ENCODE data around the gene GZF1. TPM values are rescaled to one million over a fixed set of nuclear protein-coding genes. Genes with fewer than 3 reads are reported as not detected.

GZF1 gene
- total RNA-seq, 1 experiment from 2014 or later, result 8.1 TPM

DNA sequence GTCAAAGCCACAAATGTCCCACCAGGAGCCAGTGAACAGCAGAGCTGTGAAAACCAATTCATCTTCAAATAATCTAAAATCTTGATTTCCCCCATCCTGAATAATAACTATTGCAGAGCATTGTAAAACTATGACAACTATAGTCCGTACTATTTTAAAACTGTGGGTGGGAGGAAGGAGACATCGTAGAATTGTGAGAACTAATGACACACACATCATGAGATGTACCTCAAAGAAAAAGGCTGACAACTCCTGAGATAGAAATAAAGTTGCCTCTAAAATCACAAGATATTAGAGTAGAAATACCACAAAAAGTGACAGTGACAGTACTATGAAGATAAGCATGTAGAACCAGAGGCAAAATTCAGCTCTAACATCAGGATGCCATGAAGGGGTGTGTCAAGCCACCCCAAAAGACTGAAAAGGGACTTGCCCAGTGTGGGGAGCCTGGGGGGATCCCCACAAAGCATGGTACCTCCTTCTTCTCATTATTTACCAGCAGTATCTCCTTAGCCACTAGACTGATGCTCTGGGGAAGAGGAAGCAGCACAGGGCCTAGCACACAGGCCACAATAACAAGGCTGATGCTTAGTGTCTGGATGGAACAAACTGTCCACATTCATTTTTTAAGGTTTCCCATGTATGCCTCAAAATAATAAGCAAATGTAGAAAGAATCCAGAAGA, 45.9 kb downstream of the GZF1 start:
- DNase-seq (ENCODE audit: low read depth), result no peak

DNA sequence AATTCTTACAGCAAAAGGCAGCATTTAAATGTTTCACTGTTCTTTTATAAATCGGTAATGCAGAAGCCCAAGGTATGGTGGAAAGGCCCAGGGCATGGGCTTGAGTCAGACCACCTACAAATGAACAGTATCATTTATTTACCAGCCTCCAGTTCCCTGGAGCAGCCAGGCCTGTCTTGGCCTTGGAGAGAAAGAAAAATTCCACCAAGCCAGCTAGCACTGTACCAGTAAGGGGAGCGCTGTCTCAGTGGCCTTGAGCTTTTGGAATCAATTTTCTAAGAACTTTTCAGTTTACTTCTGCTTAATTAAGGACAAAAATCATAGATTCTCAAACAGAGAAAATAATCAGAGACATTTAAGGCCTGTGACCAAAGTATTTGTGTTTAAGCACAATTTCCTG, 47.0 kb downstream of the GZF1 start:
- DNase-seq (ENCODE audit: low read depth), result no peak

DNA sequence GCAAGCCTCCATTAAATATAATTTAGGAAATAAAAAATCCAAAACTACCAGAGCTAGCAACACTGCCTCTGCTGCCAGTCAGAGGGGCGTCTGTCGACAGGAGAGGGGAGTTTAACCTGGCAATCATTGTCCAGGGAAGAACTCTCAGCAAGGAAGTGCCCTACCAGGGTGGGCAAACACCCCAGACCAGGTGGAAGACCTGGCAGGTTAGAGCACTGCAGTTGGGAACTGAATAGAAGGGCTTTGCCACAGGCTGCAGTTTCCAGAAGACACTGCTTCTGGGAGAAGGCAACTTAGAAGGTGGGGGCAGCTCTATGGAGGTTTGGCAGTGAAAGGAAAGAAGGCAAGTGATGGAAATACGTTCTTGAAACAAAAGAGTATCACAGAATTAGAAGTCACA, 47.8 kb downstream of the GZF1 start:
- DNase-seq (ENCODE audit: low read depth), result no peak

DNA sequence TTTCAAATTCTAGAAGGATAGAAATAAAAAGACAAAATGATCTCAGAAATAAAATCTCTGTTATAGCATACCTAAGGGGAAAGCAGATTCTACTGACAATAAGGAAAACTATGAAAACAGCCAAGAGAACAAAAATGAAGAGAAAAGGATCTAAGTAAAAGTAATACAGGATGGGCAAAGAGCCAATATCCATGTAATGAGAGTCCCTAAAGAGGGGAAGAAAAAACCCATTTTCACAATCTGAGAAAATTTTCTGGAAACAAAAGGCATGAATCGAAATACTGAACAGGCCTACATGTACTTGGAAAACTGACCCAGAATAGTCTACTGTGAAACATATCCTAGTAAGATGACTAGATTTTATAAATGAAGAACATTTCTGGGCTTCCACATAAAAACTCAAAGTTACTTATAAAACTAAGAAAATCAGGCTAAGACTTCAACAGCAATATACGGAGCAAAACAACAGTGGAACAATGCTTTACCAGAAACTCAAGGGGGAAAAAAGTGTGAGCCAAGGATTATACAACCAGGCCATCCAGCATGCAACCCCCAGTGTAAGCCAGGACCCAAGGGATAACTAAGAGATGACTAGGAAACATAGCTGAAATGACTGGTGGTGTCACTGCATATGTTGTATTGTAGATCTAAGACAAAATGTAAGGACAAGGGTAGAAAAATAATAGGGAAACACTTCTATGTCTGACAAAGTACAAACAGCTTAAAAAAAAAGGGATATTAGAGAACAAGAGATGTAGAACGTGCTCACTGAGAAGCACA, 49.1 kb downstream of the GZF1 start:
- no peak for DNase-seq (ENCODE audit: low read depth)

DNA sequence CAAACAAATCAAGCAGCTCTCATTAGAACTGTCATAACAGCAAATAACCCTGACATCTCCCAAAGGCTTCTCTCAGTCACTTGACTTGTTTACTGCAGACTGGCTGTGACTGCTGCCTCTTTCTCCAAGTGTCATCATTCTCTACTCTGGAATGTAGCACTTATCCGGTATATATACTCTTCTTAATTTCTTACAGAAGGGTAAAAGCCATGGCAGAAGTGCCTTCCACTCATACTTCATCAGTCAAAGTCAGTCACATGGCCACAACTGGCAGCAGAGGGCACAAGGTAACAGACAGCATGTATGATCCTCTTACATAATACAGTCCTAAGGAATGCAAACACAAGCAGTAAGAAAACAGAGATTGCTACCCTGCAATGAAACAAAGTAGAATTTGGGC, 50.0 kb downstream of the GZF1 start:
- DNase-seq (ENCODE audit: low read depth), result no peak

DNA sequence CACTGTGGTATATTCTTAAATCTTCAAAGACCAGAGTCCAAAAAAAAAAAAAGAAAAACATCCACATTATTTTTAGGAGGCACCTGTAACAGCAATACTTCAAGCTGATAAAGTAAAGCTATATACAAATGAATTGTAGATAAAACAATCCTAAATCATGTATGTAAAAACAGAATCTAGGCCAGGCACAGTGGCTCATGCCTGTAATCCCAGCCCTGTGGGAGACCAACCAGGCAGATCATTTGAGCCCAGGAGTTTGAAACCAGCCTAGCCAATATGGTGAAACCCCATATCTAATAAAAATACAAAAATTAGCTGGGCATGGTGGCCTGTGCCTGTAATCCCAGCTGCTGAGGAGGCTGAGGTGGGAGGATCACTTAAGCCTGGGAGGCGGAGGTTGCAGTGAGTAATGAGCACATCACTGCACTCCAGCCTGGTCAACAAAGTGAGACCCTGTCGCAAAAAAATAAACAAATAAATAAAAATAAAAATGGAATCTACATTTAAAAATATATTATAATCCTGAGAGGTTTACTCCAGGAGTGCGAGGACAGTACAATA, 52.0 kb downstream of the GZF1 start:
- DNase-seq (ENCODE audit: low read depth), result no peak

DNA sequence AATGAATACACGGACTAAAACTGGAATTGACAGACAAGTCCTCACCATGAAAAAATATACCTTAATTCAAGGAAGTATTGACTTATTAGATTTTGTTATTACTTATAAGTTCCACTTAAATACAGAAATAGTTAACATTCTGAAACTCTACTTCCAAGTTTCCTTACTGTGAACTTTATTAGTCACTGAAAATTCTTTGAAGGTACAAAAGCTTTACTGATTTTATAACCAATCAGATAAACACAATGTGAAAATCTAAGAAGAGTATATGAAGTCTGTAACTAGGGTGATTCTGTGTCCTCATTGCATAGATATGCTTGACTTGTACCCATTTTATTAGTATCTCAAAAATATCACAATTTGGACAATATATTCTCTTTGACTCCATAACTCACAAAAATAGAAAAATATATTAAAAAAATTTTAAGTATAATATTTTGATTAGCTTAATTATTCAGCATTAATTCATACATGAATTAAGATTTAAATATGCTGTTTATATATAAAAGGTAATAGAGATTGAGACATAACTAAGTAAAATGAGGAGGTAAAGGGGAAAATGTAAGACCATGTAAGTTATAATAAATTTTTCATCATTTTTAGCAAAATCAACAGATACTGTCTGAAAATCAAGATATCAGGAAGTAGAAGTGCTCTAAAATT, 52.7 kb downstream of the GZF1 start:
- DNase-seq (ENCODE audit: low read depth), result no peak

DNA sequence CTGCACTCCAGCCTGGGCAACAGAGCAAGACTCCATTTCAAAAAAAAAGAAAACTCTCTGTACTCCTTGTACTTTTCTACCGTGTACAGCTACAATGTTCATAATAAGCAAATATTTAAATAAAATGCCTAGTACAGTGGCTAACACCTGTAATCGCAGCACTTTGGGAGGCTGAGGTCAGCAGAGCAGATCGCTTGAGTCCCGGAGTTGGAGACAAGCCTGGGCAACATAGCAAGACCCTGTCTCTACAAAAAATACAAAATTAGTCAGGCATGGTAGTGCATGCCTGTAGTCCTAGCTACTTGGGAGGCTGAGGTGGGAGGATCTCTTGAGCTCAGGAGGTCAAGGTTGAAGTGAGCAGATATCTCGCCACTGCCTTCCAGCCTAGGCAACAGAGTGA, 53.6 kb downstream of the GZF1 start:
- no peak for DNase-seq (ENCODE audit: low read depth)

DNA sequence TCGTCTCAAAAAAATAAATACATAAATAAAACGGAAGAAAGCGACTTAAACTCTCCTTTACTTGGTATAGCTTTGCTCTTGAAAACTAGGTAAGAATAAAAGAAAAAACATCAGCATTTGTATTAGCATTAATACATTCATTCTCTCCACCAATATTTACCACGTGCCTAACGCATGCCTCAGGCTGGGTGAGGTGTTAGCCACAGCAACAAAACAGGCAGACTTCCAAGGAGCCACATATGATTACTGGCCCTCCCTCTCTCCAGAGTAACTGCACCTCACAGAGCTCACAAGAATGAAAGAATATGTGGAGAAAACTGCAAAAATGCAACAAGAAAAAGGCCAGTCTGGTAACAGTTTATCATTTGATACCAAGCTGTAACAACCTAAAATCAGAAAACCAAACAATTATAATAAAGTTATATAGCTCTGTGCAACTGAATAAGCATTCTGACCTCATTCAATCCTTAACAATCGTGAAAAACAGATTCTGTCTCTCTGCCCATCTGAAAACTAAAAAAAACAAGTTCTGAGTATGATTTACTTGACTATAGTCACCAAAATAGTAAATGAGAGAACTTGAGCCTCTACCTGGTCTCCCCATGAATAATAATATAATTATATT, 54.1 kb downstream of the GZF1 start:
- no peak for DNase-seq (ENCODE audit: low read depth)

DNA sequence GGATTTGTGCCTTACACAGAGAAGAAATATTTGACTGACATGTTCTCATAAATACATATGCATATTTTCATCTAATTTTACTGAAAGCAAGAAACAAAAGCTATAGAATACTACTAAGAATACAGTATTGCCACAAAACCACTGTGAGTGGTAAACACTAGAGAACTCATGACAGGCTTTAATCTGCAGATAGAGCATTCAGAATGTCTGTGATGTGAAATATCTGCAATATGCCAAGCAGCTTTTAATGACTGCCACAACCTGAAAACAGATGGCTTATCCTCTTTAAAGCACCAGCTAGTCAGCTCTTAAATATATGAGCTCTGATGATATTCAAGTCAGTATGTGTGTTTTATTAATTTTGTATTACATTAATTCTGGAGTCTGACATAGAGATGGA, 55.9 kb downstream of the GZF1 start:
- no peak for DNase-seq (ENCODE audit: low read depth)

DNA sequence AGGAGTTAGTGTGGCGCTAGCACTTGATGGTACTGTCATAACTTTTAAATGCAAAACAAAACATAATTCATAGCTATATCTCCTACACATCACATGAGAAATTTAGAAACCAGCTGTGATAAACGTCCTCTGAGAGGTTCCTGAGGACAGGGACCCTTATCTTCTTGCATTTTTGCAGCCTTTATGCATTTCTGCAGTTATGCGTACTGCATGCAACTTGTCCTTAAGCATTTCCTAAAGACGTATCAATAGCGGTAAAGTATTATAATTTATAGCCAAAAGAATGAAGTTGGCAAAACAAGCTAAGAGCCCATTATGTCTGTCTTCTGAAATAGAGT, 57.6 kb downstream of the GZF1 start:
- DNase-seq (ENCODE audit: low read depth), result no peak

DNA sequence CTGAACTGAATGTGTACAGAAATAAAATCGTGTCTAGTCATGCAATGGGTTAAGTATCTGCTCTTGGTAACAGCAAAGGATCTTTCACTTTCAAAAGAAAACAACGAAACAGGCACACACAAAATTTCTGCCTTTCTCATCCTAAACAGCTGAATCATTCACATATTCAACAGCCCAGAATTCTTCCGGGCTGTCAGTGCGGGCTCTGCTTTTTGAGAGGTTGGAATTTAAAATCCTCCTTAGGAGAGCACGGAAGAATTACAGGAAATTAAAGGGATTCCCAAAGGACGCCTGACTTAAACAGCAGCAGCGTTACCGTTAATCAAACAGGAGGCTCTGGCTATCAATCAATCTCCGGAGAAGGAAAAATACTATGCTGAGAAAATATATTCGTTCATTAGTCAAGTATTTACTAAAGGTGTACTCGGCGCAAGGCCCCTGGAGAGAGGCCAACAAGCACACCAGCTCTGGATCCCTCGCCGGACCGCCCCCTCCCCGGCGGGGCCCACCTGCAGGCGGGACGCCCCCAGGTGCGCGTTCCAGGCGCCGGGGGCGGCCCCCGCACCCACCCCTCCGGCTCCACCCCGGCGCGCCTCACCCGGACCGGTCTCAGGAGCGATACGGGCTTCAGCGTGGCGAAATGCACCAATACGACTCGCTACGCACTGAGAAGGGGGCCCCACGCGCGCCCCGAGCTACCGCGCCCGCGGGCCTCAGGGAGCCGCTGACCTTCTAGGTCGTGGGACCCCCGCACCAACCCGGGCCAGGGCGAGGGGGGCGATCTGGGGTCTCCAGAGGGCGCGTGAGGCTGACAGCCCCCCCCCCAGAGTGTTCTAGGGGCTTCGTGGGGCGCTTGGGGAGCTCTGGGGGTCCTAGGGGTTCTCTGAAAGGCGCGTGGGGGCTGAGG, 58.3 kb downstream of the GZF1 start:
- DNase-seq (ENCODE audit: low read depth), result peak; percentile 31

DNA sequence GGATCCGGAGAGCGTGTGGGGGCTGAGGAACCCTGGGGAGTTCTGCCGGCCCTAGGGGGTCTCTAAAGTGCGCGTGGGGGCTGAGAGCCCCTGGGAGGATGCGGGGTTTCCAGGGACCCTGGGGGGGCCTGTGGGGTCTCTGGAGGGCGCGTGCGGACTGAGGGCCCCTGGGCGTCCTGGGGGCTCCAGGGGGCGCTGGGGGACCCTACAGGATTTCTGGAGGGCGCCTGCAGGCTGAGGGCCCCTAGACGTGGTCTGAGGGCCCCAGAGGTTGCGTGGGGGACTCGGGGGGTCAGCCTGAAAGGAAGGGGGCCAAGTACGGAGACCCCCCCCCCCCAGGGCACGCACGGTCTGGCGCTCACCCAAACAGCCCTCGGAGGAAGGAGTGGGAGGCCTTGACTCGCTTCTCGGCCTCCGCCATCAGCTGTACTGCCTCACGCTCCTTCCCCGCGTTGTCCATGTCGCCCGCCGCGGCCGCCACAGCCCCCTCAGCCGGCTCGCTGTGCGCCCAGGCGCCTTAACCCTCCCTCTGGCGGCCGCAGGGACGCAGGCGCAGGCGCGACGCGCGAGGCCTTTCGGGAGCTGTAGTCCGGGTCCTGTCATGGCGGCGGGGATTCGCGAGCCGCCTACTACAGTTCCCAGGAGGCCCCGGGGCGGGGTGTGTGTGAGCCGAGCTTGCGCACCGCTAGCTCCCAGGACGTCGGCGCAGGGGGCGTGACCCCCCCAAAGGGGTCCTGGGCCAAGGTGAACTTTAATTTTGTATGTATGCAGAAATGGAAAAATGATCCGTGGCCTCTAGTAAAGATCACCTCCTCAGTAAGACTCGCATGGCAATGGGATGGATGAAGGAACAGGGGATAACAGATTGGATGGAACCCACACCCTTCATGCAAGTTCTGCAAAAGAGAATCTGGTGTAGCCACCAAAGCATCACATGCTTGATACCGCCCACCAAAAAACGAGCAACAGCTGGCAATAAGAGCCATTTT, 59.3 kb downstream of the GZF1 start, which contains the start of gene NAPB:
NAPB (minus strand) TSS at position 546 of the 989 bp plus-strand sequence; CDS start at position 460, 86 bp downstream.
- peak; percentile 94 for DNase-seq (ENCODE audit: low read depth)

Other genes with a start within 250 kb of the GZF1 start
- 69.6 and 81.5 TPM in 2 replicates for gene NXT1, start 11.4 kb upstream of the GZF1 start, total RNA-seq (2014; rRNA removed; shearing (Covaris generic))
- gene NAPB, start 59.3 kb downstream of the GZF1 start, total RNA-seq (2014; rRNA removed; shearing (Covaris generic)), result 4.8 and 5.6 TPM in 2 replicates
- gene CSTL1, start 77.5 kb downstream of the GZF1 start, total RNA-seq (2014; rRNA removed; shearing (Covaris generic)), result not detected in 2 replicates
- not detected in 2 replicates for gene CST11, start 90.7 kb downstream of the GZF1 start, total RNA-seq (2014; rRNA removed; shearing (Covaris generic))
- not detected in 2 replicates for gene CST8, start 128.9 kb downstream of the GZF1 start, total RNA-seq (2014; rRNA removed; shearing (Covaris generic))
- gene CST9L, start 206.3 kb downstream of the GZF1 start, total RNA-seq (2014; rRNA removed; shearing (Covaris generic)), result not detected in 2 replicates
- gene CST9, start 243.7 kb downstream of the GZF1 start, total RNA-seq (2014; rRNA removed; shearing (Covaris generic)), result not detected in 2 replicates

Data from Daoy (cell line).